ENCODE results near the gene RBM19.

Gene RBM19

GRCh38 chr12:113900716-113901115 is 65.4 kb downstream of the RBM19 start:
- no peak for DNase-seq

- DNase-seq: no peak
These were observed 66.3 kb downstream of the RBM19 start for GRCh38 chr12:113899561-113900471.

- DNase-seq: no peak
These were observed 67.0 kb downstream of the RBM19 start for GRCh38 chr12:113899042-113899560.

- DNase-seq: no peak
These were observed 67.7 kb downstream of the RBM19 start for GRCh38 chr12:113898466-113898865.

- no peak for DNase-seq
These were observed 68.7 kb downstream of the RBM19 start for GRCh38 chr12:113897406-113897805.

GRCh38 chr12:113896841-113897240 is 69.3 kb downstream of the RBM19 start:
- no peak for DNase-seq

- DNase-seq: no peak
These were observed 69.9 kb downstream of the RBM19 start for GRCh38 chr12:113896194-113896593.

- no peak for DNase-seq
These were observed 70.9 kb downstream of the RBM19 start for GRCh38 chr12:113895176-113895575.

- no peak for DNase-seq
These were observed 71.4 kb downstream of the RBM19 start for GRCh38 chr12:113894697-113895096.

- DNase-seq: no peak
These were observed 72.9 kb downstream of the RBM19 start for GRCh38 chr12:113893221-113893620.

GRCh38 chr12:113892556-113892955 is 73.6 kb downstream of the RBM19 start:
- no peak for DNase-seq

- DNase-seq: no peak
These were observed 74.2 kb downstream of the RBM19 start for GRCh38 chr12:113891739-113892520.

GRCh38 chr12:113891167-113891692 is 74.9 kb downstream of the RBM19 start:
- DNase-seq: no peak

GRCh38 chr12:113889891-113890581 is 76.1 kb downstream of the RBM19 start:
- DNase-seq: peak; percentile 14

GRCh38 chr12:113889076-113889475 is 77.0 kb downstream of the RBM19 start:
- peak; percentile 57 for DNase-seq

GRCh38 chr12:113888435-113888834 is 77.7 kb downstream of the RBM19 start:
- no peak for DNase-seq

GRCh38 chr12:113887906-113888305 is 78.2 kb downstream of the RBM19 start:
- DNase-seq: no peak

GRCh38 chr12:113886721-113887120 is 79.4 kb downstream of the RBM19 start:
- DNase-seq: no peak

- DNase-seq: no peak
These were observed 81.7 kb downstream of the RBM19 start for GRCh38 chr12:113884392-113884791.

- no peak for DNase-seq
These were observed 83.4 kb downstream of the RBM19 start for GRCh38 chr12:113882690-113883089.

GRCh38 chr12:113880988-113881962 is 84.8 kb downstream of the RBM19 start:
- DNase-seq: no peak

- DNase-seq: no peak
These were observed 85.8 kb downstream of the RBM19 start for GRCh38 chr12:113880326-113880725.
